Measurements from ENCODE around the gene CHCHD3.

CHCHD3 gene

GRCh38 chr7:133081599-133082389, at the start of gene CHCHD3:
Gene CHCHD3, minus strand, starts transcription at chr7:133082090. Its CDS starts 153 bp downstream, at chr7:133081937.
- DNase-seq (ENCODE audit: low spot score), result peak; percentile 95

- no peak for DNase-seq (ENCODE audit: low spot score)
Observed at GRCh38 chr7:133130166-133130565, 48.3 kb upstream of the CHCHD3 start.

- no peak for DNase-seq (ENCODE audit: low spot score)
Observed at GRCh38 chr7:133126422-133126821, 44.5 kb upstream of the CHCHD3 start.

GRCh38 chr7:133124974-133125373, 43.1 kb upstream of the CHCHD3 start:
- DNase-seq (ENCODE audit: low spot score), result no peak

GRCh38 chr7:133121175-133121844, 39.4 kb upstream of the CHCHD3 start:
- DNase-seq (ENCODE audit: low spot score), result no peak

GRCh38 chr7:133119067-133119466, 37.2 kb upstream of the CHCHD3 start:
- no peak for DNase-seq (ENCODE audit: low spot score)

- DNase-seq (ENCODE audit: low spot score), result no peak
Observed at GRCh38 chr7:133118261-133118660, 36.4 kb upstream of the CHCHD3 start.

GRCh38 chr7:133117452-133117851, 35.6 kb upstream of the CHCHD3 start:
- no peak for DNase-seq (ENCODE audit: low spot score)

GRCh38 chr7:133115596-133115995, 33.7 kb upstream of the CHCHD3 start:
- no peak for DNase-seq (ENCODE audit: low spot score)

- DNase-seq (ENCODE audit: low spot score), result no peak
Observed at GRCh38 chr7:133114519-133114918, 32.6 kb upstream of the CHCHD3 start.

GRCh38 chr7:133112976-133113375, 31.1 kb upstream of the CHCHD3 start:
- no peak for DNase-seq (ENCODE audit: low spot score)

- no peak for DNase-seq (ENCODE audit: low spot score)
Observed at GRCh38 chr7:133112335-133112734, 30.4 kb upstream of the CHCHD3 start.

GRCh38 chr7:133110312-133110711, 28.4 kb upstream of the CHCHD3 start:
- DNase-seq (ENCODE audit: low spot score), result no peak

GRCh38 chr7:133109816-133110215, 27.9 kb upstream of the CHCHD3 start:
- DNase-seq (ENCODE audit: low spot score), result no peak

GRCh38 chr7:133108023-133108422, 26.1 kb upstream of the CHCHD3 start:
- no peak for DNase-seq (ENCODE audit: low spot score)

- no peak for DNase-seq (ENCODE audit: low spot score)
Observed at GRCh38 chr7:133102276-133103060, 20.6 kb upstream of the CHCHD3 start.

GRCh38 chr7:133099633-133100286, 17.9 kb upstream of the CHCHD3 start:
- no peak for DNase-seq (ENCODE audit: low spot score)

- no peak for DNase-seq (ENCODE audit: low spot score)
Observed at GRCh38 chr7:133095119-133095671, 13.3 kb upstream of the CHCHD3 start.

GRCh38 chr7:133091943-133092464, 10.1 kb upstream of the CHCHD3 start:
- DNase-seq (ENCODE audit: low spot score), result no peak

- no peak for DNase-seq (ENCODE audit: low spot score)
Observed at GRCh38 chr7:133082390-133082766, 488 bp upstream of the CHCHD3 start.

GRCh38 chr7:133081119-133081598, 731 bp downstream of the CHCHD3 start:
- no peak for DNase-seq (ENCODE audit: low spot score)

- DNase-seq (ENCODE audit: low spot score), result no peak
Observed at GRCh38 chr7:133079296-133079695, 2.6 kb downstream of the CHCHD3 start.

Measured in CD4-positive, alpha-beta T cell treated with Interleukin-15 for 4 hours (primary cell).